Subcutaneous abdominal adipose tissue (tissue), 5 donors: Measurements from ENCODE around the gene KIAA1210.
"Not testable (repeated sequence)": the region's sequence is repeated elsewhere in the genome, so short reads cannot be mapped to it uniquely, and the experiment has no call there.

Source experiments
- H3K27ac ChIP-seq: one replicate; pipeline ENCODE4 v1.7.0; 2013; ENCODE audit warnings: low read depth, mild to moderate bottlenecking, inconsistent platforms, low read length, moderate library complexity
- H3K27me3 ChIP-seq, 5 donors: one replicate each; pipeline ENCODE4 v1.7.0; 2013; ENCODE audit warnings: low read length in 5 of 5, inconsistent platforms in 1 of 5; ENCODE audit not compliant: control insufficient read depth in 5 of 5, insufficient read depth in 4 of 5
- H3K36me3 ChIP-seq, 5 donors: one replicate each; pipeline ENCODE4 v1.7.0; 2013; ENCODE audit warnings: low read length in 5 of 5; ENCODE audit not compliant: control insufficient read depth in 5 of 5, insufficient read depth in 5 of 5
- H3K4me1 ChIP-seq, 5 donors: one replicate each; pipeline ENCODE4 v1.7.0; 2013; ENCODE audit warnings: low read length in 5 of 5, mild to moderate bottlenecking in 3 of 5, moderate library complexity in 1 of 5; ENCODE audit not compliant: control insufficient read depth in 5 of 5, insufficient read depth in 5 of 5
- H3K4me3 ChIP-seq, 5 donors: one replicate each; pipeline ENCODE4 v1.7.0; 2013; ENCODE audit warnings: low read length in 5 of 5, low read depth in 1 of 5
- H3K9ac ChIP-seq, 5 donors: one replicate each; pipeline ENCODE4 v1.7.0; 2013; ENCODE audit warnings: low read length in 5 of 5, mild to moderate bottlenecking in 4 of 5, moderate library complexity in 3 of 5
- H3K9me3 ChIP-seq, 5 donors: one replicate each; pipeline ENCODE4 v1.7.0; 2013; ENCODE audit warnings: low read length in 5 of 5; ENCODE audit not compliant: control insufficient read depth in 5 of 5
- donor health status: healthy.
- donor health status: healthy.
- donor health status: healthy.
- donor health status: healthy.
- donor health status: healthy.

The KIAA1210 gene

DNA sequence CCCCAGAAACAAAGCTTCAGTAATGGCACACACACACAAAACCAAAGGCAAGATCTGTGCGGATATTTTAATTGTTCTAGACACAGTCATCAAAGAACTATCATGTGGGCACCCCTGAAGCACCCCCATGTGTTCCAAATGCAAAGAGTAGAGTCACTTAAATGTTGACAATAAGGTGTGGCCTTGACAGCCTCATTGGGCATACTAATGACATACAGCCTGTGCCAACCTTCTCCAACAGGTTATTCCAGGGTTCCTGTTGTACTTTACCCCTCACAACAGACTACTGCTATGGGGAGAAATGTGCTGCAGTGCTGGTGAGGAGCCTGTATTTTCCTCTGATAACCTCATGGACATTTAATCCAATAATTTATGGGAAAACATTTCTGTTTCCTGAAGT lies 84.6 kb downstream of the KIAA1210 start:
- Histone ChIP-seq H3K4me3 (no peak overlapping the region), H3K9ac (no peak overlapping the region), H3K4me1 (peaks cover 0 to 8% (median 7%) of the 10 kb centered on the region in 5 donors), H3K27ac (no peak overlapping the region), H3K27me3 (no peaks in the 10 kb centered on the region), H3K36me3 (no peaks in the 10 kb centered on the region), H3K9me3 (no peaks in the 10 kb centered on the region)

- H3K4me3 ChIP-seq, result no peak overlapping the region
- H3K9me3 ChIP-seq, result no peaks in the 10 kb centered on the region
- no peak overlapping the region for H3K27ac ChIP-seq
- no peaks in the 10 kb centered on the region for H3K27me3 ChIP-seq
- peaks cover 0 to 8% (median 7%) of the 10 kb centered on the region in 5 donors for H3K4me1 ChIP-seq
- no peaks in the 10 kb centered on the region for H3K36me3 ChIP-seq
- H3K9ac ChIP-seq, result no peak overlapping the region
Measured at GRCh38 chrX:119042040-119042439, 85.6 kb downstream of the KIAA1210 start.

DNA sequence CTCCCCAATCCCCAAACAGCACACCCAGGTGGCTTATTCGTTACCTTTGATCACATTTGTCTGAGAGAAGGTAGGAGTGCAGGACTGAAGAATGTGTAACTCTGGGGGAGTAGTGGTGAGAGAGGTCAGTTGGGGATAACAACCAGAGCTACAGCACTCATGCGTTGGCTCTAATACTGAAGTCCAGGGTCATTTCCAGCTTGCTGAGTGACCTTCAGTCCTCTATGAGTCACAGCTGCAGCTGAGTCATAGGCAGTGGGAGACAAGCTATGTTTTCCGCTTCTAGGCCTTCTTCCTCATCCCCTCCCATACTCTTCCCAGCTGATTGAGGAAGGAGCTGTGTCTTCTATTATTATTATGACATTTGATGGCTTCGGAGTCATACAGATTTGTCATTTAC lies 86.4 kb downstream of the KIAA1210 start:
- no peak overlapping the region for H3K9ac ChIP-seq
- H3K4me3 ChIP-seq, result no peak overlapping the region
- no peaks in the 10 kb centered on the region for H3K36me3 ChIP-seq
- peaks cover 0 to 8% (median 7%) of the 10 kb centered on the region in 5 donors for H3K4me1 ChIP-seq
- H3K27ac ChIP-seq, result no peak overlapping the region
- H3K27me3 ChIP-seq, result no peaks in the 10 kb centered on the region
- no peaks in the 10 kb centered on the region for H3K9me3 ChIP-seq

DNA sequence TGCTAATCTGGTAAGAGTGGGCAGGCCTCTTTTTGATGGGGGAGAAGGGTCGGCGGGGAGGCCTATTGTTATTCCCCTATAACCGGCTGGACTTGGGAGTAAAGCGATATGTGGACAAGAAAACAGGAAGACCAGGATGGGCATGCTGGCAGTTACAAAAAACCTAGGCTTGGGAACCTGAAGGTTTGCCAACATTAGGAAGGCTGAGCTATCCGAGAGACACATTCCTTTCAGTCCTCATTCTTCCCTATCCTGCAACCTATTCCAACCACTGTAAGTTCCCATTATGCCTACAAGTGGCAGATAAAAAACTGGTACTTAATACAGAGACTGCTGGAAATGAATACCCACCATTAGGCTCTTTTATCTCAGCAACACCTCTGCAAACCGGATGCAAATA lies 87.2 kb downstream of the KIAA1210 start:
- Histone ChIP-seq H3K4me3 (no peak overlapping the region), H3K9ac (no peak overlapping the region), H3K36me3 (no peaks in the 10 kb centered on the region), H3K4me1 (peaks cover 0 to 8% (median 7%) of the 10 kb centered on the region in 5 donors), H3K27me3 (no peaks in the 10 kb centered on the region), H3K9me3 (no peaks in the 10 kb centered on the region), H3K27ac (no peak overlapping the region)

- Histone ChIP-seq H3K9ac (no peak overlapping the region), H3K9me3 (peaks cover 0 to 12% (median 5%) of the 10 kb centered on the region in 5 donors), H3K4me1 (peaks cover 0 to 8% (median 5%) of the 10 kb centered on the region in 5 donors), H3K27ac (no peak overlapping the region), H3K27me3 (peaks cover 0 to 6% (median 0%) of the 10 kb centered on the region in 5 donors), H3K4me3 (no peak overlapping the region), H3K36me3 (no peaks in the 10 kb centered on the region)
Measured at GRCh38 chrX:119036107-119037029, 91.2 kb downstream of the KIAA1210 start.

- H3K4me1 ChIP-seq, result no peaks in the 10 kb centered on the region
- no peak overlapping the region for H3K27ac ChIP-seq
- no peak overlapping the region for H3K9ac ChIP-seq
- H3K9me3 ChIP-seq, result peaks cover 0 to 12% (median 8%) of the 10 kb centered on the region in 5 donors
- H3K27me3 ChIP-seq, result peaks cover 0 to 7% (median 0%) of the 10 kb centered on the region in 5 donors
- H3K36me3 ChIP-seq, result no peaks in the 10 kb centered on the region
- no peak overlapping the region for H3K4me3 ChIP-seq
Measured at GRCh38 chrX:119030990-119031389, 96.6 kb downstream of the KIAA1210 start.

GRCh38 chrX:119029656-119030055 lies 98.0 kb downstream of the KIAA1210 start:
- not testable (repeated sequence) for H3K27ac ChIP-seq, H3K9me3 ChIP-seq, H3K27me3 ChIP-seq, H3K9ac ChIP-seq, H3K4me1 ChIP-seq, H3K4me3 ChIP-seq, H3K36me3 ChIP-seq

GRCh38 chrX:119028733-119029330 lies 98.8 kb downstream of the KIAA1210 start:
- Histone ChIP-seq H3K36me3 (no peaks in the 10 kb centered on the region), H3K9ac (no peak overlapping the region), H3K4me1 (no peaks in the 10 kb centered on the region), H3K27me3 (peaks cover 0 to 7% (median 0%) of the 10 kb centered on the region in 5 donors), H3K9me3 (peaks cover 0 to 8% (median 5%) of the 10 kb centered on the region in 5 donors), H3K4me3 (no peak overlapping the region), H3K27ac (no peak overlapping the region)
